Panc1 (cell line): ENCODE measurements around the gene DHX57. TPM values are rescaled to one million over a fixed set of nuclear protein-coding genes. Genes with fewer than 3 reads are reported as not detected.

Experiments used
- ATAC-seq: fragments of 200-7000 bp; cut with Tn5 transposase; 2 replicates; pipeline ENCODE4 v1.9.1; 2020; ENCODE audit warnings: mild to moderate bottlenecking, moderate library complexity
- BruUV-seq: library from RNA; stranded (reverse); fragments of 400-500 nt; replicated peaks from 2 replicates; lab custom pipeline; 2021; lab: Mats Ljungman, UMichigan
- CTCF ChIA-PET: fragments of 300-600 bp; sonication (Branson Sonifier 250); formaldehyde crosslinking; loops from one replicate; lab custom pipeline; 2022; ENCODE audit warnings: antibody characterized with exemption; lab: Charles Lee
- POLR2A ChIA-PET: fragments of 300-600 bp; sonication (Branson Sonifier 250); formaldehyde crosslinking; loops from one replicate; lab custom pipeline; 2022; ENCODE audit warnings: antibody characterized with exemption; lab: Charles Lee
- DNase-seq: peaks from one replicate; pipeline ENCODE4 v3.0.0-alpha.2; 2010; ENCODE audit warnings: low read depth, low spot score
- H3K27ac ChIP-seq: 2 replicates; pipeline ENCODE4 v1.5.1; 2011; ENCODE audit warnings: mild to moderate bottlenecking, low read length, inconsistent platforms
- H3K27me3 ChIP-seq: fragments of 200-500 bp; sonication (Bioruptor generic); 2 replicates; pipeline ENCODE4 v1.6.0; 2014; ENCODE audit warnings: low read length, inconsistent platforms; ENCODE audit not compliant: control insufficient read depth, insufficient read depth
- H3K36me3 ChIP-seq: fragments of 200-500 bp; sonication (Bioruptor generic); 2 replicates; pipeline ENCODE4 v1.5.1; 2014; ENCODE audit warnings: inconsistent platforms, mild to moderate bottlenecking, low read length, moderate library complexity; ENCODE audit not compliant: control insufficient read depth, insufficient read depth
- H3K4me1 ChIP-seq: 2 replicates; pipeline ENCODE4 v1.5.1; 2011; ENCODE audit warnings: inconsistent platforms, mild to moderate bottlenecking, low read length, moderate library complexity; ENCODE audit not compliant: control insufficient read depth, insufficient read depth
- H3K4me3 ChIP-seq, 2 experiments: 2 replicates each; pipeline ENCODE4 v1.5.1; 2011 to 2012; ENCODE audit warnings: low read depth in 2 of 2, low read length in 2 of 2, mild to moderate bottlenecking in 2 of 2, inconsistent platforms in 1 of 2, moderate library complexity in 1 of 2
- H3K9me3 ChIP-seq: fragments of 200-500 bp; sonication (Bioruptor generic); 2 replicates; pipeline ENCODE4 v1.5.1; 2014; ENCODE audit warnings: low read depth, mild to moderate bottlenecking, inconsistent platforms, low read length, moderate library complexity; ENCODE audit not compliant: control insufficient read depth, insufficient read depth
- CTCF ChIP-seq: fragments of 450-650 bp; IDR thresholded peaks from 2 replicates; pipeline ENCODE4 v1.5.1; 2017; ENCODE audit warnings: mild to moderate bottlenecking
- POLR2AphosphoS5 ChIP-seq: IDR thresholded peaks from 2 replicates; pipeline ENCODE4 v1.6.1; 2012; ENCODE audit warnings: mild to moderate bottlenecking, low read depth, low read length, moderate library complexity
- REST ChIP-seq, 2 experiments: IDR thresholded peaks; 2 replicates each; pipeline ENCODE4 v1.6.1; 2011 to 2012; ENCODE audit warnings: low read depth in 2 of 2, control low read depth in 1 of 2, low read length in 1 of 2, mild to moderate bottlenecking in 1 of 2, moderate library complexity in 1 of 2; ENCODE audit not compliant: insufficient read depth in 1 of 2
- SIN3A ChIP-seq: IDR thresholded peaks from 2 replicates; pipeline ENCODE4 v1.6.1; 2012; ENCODE audit warnings: low read depth, mild to moderate bottlenecking, low read length, moderate library complexity, borderline replicate concordance; ENCODE audit not compliant: insufficient read depth
- TCF7L2 ChIP-seq: IDR thresholded peaks from 2 replicates; pipeline ENCODE4 v1.6.1; 2011; ENCODE audit warnings: mild to moderate bottlenecking, low read depth, low read length, inconsistent platforms
- in situ Hi-C: cut with HindIII; loops from 2 replicates; pipeline ENCODE4 v1.10.0; 2016; ENCODE audit warnings: low sequenced_read_pairs, low pct_unique_long_range_greater_than_20kb
- intact Hi-C: fragments of 100-400 bp; cut with micrococcal nuclease; formaldehyde crosslinking; loops from one replicate; pipeline ENCODE4 v1.10.0; 2022; ENCODE audit not compliant: unreplicated experiment
- total RNA-seq: library from RNA; stranded (reverse); gene quantifications from one replicate; pipeline ENCODE4 v1.2.1, GENCODE V29; 2021; ENCODE audit not compliant: unreplicated experiment

DHX57 gene
- total RNA-seq, 1 experiment from 2014 or later, result 20.6 TPM

- no peak for ATAC-seq
- peaks cover 3% of the 10 kb centered on the region; the same call in 1 of the 2 replicates for H3K36me3 ChIP-seq
- peaks cover 5% of the 10 kb centered on the region; the same call in 1 of the 2 replicates for H3K4me1 ChIP-seq
- in situ Hi-C loops (no loop called here), intact Hi-C loops (no loop called here)
- no TSS peak for BruUV-seq
- H3K27ac ChIP-seq, result no peak overlapping the region
- POLR2A ChIA-PET, result no interaction called here
- no peak for DNase-seq
- CTCF ChIA-PET, result no interaction called here
- no peaks in the 10 kb centered on the region for H3K27me3 ChIP-seq
- 0 out of 2 replicates have a peak, but pooled peaks cover 3% of the 10 kb centered on the region for H3K9me3 ChIP-seq
- TF ChIP-seq POLR2AphosphoS5, result no peak
- TF ChIP-seq SIN3A, result no peak
- no peak for TF ChIP-seq REST (IDR thresholded peaks at IDR 0.05; ENCODE audit: insufficient read depth in 1 of 2, low read depth in 2 of 2, low read length in 1 of 2)
- no peak for TF ChIP-seq CTCF
- no peak for TF ChIP-seq TCF7L2
- H3K4me3 ChIP-seq, result no peak overlapping the region
Observed at GRCh38 chr2:38871432-38871831, 4.3 kb downstream of the DHX57 start.

GRCh38 chr2:38866773-38867443 lies 8.8 kb downstream of the DHX57 start:
- Histone ChIP-seq H3K27me3 (no peaks in the 10 kb centered on the region), H3K36me3 (no peaks in the 10 kb centered on the region), H3K4me3 (no peak overlapping the region), H3K27ac (no peak overlapping the region), H3K4me1 (no peaks in the 10 kb centered on the region), H3K9me3 (0 out of 2 replicates have a peak, but pooled peaks cover 3% of the 10 kb centered on the region)
- ATAC-seq (no peak), DNase-seq (no peak)
- intact Hi-C loops, result no loop called here
- BruUV-seq, result no TSS peak
- in situ Hi-C loops, result no loop called here
- TF ChIP-seq SIN3A (no peak), REST (IDR thresholded peaks at IDR 0.05; ENCODE audit: insufficient read depth in 1 of 2, low read depth in 2 of 2, low read length in 1 of 2) (no peak), TCF7L2 (no peak), POLR2AphosphoS5 (no peak), CTCF (no peak)
- ChIA-PET CTCF (no interaction called here), POLR2A (no interaction called here)
